Activated naive CD4-positive, alpha-beta T cell treated with anti-CD3 and anti-CD28 coated beads, Interleukin-2, amount 50 U/mL, for 16 hours (primary cell): ENCODE measurements around the gene ELL.
A peak's percentile ranks its signal among the peaks of the same experiment; 100 is the strongest.

Experiments used
- DNase-seq: peaks from one replicate; pipeline ENCODE4 v3.0.0-alpha.2; 2020

Gene ELL

GRCh38 chr19:18431351-18432197 is 90.3 kb downstream of the ELL start:
- no peak for DNase-seq

- no peak for DNase-seq
Measured at GRCh38 chr19:18430417-18431144, 91.3 kb downstream of the ELL start.

GRCh38 chr19:18429717-18430416 is 92.0 kb downstream of the ELL start:
- DNase-seq = no peak

DNA sequence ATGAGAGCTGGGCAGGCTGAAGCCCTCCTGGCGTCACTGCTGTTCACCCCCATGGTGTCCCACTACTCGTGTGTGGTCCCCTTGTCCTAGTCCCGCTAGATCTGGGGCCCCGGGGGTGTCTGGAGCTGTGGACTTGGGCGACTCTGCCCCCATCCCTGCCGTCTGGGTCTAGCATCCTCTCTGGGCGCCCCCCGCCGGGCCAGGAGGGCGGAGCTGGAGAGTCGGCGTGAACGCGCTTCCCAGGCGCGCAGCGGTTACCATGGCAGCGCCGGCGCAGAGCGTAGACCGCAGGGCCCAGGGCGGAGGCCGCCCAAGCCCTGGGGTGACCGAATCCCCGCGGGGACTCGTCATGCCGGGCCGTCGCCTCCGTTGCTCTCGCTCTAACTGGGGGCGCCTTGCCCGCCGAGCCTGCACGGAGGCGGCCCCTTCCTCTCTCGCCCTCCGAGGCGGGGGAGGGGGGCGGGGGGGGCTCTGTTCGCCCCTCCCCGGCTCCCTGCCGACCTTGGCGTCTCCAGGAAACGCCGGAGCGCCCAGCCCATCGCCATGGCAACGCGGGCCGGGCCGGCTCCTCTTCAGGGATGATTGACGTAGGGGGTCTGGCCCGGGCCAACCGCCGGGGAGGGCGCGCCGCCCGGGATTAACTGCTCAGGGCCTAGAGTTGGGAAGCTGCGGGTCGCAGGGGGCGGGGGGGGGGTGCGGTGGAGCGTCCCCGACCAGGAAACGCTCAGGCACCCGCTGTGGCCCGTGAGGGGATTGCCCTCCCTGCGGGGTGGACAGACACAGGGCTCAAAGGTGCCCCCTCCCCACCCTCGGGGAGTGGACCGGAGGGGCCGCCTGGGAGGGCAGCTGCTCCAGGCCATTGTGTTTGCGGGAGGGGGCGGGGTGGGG is 92.8 kb downstream of the ELL start:
- peak; percentile 66 for DNase-seq

- DNase-seq = no peak
Measured at GRCh38 chr19:18428173-18428786, 93.6 kb downstream of the ELL start.

GRCh38 chr19:18427743-18428113 is 94.1 kb downstream of the ELL start:
- no peak for DNase-seq

DNA sequence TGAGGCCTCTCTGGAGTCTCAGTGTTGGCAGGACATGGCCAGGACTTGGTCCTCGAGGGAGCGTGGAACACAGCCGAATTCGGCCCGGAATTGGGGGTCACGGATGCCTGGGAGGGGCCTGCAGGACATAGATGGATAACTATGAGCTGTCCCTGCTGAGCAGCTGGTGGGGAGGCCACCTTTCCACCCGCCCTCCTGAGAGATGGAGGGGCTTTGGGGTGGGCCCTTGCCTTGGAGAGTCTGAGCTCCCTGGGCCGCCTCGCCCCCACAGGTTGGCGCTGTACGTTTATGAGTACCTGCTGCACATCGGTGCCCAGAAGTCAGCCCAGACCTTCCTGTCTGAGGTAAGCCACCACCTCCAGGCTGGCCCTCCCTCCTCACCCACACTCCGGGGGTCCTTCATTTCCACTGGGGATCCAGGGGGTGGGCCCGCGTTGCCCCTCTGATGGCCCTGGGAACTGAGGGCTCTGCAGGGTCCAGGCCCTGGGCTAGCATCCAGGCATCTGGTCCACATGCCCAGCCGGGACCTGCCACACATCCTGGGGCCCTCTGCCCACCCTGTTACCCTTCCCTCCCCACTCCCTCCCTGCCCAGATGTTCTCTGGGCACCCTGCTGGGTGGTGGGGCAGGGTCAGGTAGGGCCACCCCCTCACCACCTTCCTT is 94.7 kb downstream of the ELL start:
- DNase-seq = no peak

DNA sequence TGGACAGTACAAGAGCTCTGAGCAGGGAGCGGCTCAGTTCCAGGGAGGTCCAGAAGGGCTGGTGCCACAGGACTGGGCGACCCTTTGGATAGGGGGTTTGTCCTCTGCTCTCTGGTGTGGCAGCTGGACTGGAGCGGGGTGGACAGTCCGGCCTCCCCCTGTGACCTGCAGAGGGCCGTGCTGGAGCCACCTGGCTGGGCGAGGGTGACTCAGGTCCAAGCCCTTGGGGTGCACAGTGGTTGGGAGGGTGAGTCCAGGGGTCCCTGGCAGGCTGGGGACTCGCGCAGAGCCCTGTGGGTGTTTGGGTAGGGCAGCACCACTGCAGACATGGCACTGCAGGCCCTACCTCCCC is 95.5 kb downstream of the ELL start:
- no peak for DNase-seq

- no peak for DNase-seq
Measured at GRCh38 chr19:18425515-18426415, 96.1 kb downstream of the ELL start.

DNA sequence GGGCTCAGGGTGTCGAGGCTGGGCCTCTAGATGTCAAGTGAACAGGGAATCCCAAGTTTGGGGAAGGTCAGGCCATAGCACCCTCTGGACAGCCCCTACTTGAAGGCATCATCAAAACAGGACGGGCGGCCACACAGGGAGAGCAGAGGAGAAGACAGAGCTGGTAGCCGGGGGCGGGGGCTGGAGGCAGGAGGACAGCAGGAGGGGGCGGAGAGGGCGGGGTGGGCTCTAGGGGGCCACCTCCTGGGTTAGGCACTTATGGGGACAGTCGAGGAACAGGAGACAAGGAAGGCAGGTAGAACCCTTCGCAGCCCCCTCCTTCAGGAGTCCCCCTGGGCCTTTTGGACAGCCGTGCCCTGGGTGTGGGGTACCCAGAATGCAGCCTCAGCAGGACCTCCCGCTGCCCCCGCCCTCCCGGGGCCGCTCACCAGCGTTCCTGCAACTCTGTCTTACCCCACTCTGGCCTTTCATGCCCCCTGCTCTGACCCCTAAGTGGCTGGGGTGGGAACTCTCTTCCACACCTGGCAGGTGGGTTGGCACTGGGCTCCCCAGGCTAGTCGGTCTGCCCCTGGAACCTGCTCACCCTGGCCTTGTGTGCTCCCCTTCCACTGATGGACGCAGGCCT is 96.9 kb downstream of the ELL start:
- DNase-seq = no peak

DNA sequence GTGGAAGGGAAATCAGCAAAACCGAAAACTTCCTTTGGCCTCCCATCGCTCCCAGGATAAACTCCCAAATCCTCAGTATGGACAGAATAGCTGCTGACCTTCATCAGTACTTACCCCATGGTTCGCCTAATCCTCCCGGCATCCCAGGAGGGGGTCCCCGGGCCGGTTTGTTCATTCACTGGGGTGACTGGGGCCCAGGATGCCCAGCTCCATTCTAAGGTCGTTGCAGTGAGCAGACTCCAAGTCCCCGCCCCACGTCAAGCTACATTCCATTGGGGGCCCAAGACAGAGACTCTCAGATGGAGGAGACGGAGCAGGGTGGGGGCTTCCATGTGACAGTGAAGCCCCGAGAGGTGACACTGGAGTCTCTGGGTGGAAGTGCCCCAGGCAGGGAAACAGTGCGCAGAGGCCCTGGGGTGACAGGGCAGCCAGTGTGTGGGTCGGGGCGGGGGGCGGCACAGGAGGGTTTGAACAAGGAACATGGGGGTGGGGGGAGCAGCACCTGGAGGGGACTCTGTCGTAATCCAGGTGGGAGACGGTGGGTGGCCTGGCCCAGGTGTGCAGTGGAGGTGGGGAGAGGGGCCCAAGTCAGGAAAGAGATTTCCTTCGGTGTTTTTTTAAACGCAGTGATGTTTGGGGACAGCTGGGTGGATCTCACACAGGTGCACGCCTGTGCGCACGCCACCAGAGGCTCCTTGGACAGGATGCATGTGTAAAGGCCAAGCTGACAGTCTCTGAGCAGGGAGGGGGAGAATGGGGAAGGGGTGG is 97.6 kb downstream of the ELL start:
- no peak for DNase-seq

DNA sequence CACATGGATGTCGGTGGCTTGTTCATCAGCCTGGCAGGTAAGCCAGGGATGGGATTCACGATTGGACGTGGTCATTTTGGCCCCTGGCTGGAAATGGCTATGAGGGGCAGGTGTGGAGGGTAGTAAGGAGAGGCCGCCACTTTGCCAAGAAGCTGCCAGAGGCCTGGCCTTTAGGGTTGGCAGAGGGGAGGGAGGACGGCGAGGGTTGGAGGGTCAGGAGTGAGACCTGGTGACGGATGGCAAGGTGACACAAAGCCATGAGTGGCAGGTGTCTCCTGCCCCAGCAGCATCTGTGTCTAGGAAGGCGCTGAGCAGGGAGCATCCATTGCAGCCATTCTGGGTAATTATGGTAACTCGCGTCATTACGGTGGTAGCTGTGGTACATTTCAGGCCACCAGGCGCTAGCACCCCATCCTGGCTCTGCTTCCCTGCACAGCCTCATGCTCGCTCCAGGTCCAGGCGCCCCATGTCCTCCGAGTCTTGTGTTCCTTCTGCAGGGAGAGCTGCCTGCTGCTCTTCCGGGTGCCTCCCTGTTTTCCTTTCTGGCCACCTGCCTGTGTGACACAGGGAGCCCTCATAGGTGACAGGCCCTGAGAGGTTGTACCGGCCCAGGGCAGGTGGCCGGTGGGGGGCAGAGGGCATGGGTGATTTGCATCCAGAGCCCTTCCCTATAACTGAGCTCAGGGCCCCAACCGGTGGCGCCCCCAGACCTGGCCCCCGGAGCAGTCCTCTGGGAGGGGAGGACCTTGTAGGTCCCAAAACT is 98.4 kb downstream of the ELL start:
- no peak for DNase-seq

DNA sequence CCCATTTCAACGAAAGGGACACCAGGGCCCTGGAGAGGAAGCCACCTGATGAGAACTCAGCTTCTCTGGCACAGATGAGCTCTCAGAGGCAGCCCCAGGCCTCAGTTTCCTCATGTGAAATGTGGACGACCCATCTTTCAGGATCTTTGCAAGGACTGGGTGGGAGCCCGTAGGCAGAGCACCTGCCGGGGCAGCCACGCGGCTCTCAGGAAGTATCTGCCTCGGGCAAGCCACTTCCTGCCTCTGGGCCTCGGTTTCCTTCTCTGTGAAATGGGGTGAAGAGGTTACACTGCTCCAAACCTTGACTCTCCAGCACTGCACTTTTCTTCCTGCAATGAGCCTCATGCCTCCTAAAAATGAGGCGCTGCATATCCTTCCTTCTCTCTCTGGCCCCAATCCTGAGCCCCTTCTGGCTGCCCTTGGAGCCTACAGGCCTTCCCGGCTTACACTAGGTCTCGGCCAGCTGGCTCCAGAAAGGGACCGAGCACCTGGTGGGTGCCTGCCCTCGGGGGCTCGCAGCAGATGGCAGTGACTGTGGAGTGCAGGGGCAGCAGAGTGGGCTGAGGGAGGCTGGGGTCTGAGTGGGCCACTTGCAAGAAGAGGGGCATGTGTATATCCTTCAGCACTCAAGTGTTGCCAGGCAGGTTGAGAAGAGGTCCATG is 99.2 kb downstream of the ELL start:
- DNase-seq = no peak

DNA sequence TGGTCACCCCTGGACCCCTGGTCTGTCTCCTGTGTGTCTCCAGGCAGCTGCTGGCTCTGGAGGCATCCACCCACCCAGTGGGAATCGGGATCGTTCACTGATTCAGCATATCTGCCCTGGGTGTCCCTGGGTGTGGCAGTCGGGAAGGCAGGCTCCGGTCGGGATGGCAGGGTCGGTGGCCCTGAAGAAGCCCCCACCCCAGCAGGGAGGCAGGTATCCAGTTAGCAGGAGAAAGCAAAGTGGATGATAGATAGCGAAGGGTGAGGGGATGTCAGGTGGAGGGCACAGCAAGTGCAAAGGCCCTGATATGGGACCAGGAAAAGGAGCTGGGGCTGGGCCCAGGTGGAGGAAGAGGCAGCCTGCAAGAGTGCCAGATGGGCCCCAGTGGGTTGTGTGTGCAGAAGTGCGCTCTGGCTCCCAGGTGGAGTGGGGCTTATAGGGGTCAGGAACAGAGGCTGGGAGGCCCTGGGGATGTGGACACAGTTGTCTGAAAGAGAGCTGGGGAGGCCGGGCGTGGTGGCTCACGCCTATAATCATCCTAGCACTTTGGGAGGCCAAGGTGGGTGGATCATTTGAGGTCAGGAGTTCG is 100.4 kb downstream of the ELL start:
- no peak for DNase-seq

GRCh38 chr19:18420930-18421329 is 100.9 kb downstream of the ELL start:
- DNase-seq = no peak

- peak; percentile 50 for DNase-seq
Measured at GRCh38 chr19:18419699-18420460, 102.0 kb downstream of the ELL start.

DNA sequence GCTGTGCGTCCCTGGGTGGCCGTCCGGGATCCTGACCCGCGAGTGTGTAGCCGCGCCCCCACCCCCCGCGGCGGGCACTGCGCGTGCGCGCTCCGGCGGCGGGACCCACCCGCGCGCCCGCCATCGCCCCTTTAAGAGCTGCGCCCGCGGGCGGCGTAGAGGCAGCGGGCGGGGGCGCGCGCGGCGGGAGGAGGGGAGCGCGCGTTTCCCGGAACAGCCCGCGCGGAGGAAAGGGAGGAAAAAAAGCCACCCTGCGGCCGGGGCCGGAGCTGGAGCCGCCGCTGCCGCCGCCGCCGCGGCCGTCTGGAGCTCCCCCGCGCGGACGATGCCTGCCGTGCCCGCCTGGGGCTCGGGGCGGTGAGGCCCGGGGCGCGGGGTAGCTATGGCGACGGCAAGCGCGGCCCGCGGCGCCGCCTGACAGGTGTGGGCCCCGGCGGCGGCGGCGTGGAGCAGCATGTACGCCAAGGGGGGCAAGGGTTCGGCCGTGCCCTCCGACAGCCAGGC is 102.6 kb downstream of the ELL start, which contains the start of gene SSBP4:
Gene SSBP4, plus strand, starts transcription at position 204 of the 504 bp plus-strand sequence. Its CDS starts 251 bp downstream, at position 455.
- peak; percentile 71 for DNase-seq
